ENCODE data around the gene NDUFAF4. TPM values are rescaled to one million over a fixed set of nuclear protein-coding genes. Genes with fewer than 3 reads are reported as not detected.

The NDUFAF4 gene
- total and polyA plus RNA-seq, 2 donors (not counting 3 experiments of a cell fraction or from before 2014, with no cell fraction given): 8.8 to 44.6 TPM

GRCh38 chr6:96925290-96925687 is 27.6 kb upstream of the NDUFAF4 start:
- ChIA-PET POLR2A (no interaction called here), CTCF (interaction anchor here (1.4 kb wide), 1 partner anchor 10 kb away, joined by 3 read pairs; no protein-coding TSS in a partner anchor)
- no peaks in the 10 kb centered on the region for H3K36me3 ChIP-seq (ENCODE audit: control insufficient read depth in 2 of 2, extremely low read depth in 1 of 2, insufficient read depth in 2 of 2, low read length in 2 of 2)
- H3K9me3 ChIP-seq (replicated peaks; ENCODE audit: control insufficient read depth, insufficient read depth, low read length): no peaks in the 10 kb centered on the region
- intact Hi-C loops (cut with micrococcal nuclease): loop anchor here (2.0 kb wide), 1 partner anchor 26 kb away; no protein-coding TSS in a partner anchor
- no peaks in the 10 kb centered on the region for H4K20me1 ChIP-seq (replicated peaks; ENCODE audit: control insufficient read depth, extremely low read depth, insufficient read depth, low read length)
- H2AFZ ChIP-seq (ENCODE audit: low read depth, low read length): no peak overlapping the region
- DNase-seq (ENCODE audit: low read depth, low spot score) (no peak), FAIRE-seq (no peak)
- H3K4me1 ChIP-seq (ENCODE audit: control insufficient read depth, extremely low read depth, insufficient read depth, low read length): peaks cover 4% of the 10 kb centered on the region
- no peak for TF ChIP-seq FOS (IDR thresholded peaks at IDR 0.05; ENCODE audit: borderline replicate concordance, insufficient read depth, low read length)
- TF ChIP-seq POLR2AphosphoS5 (IDR thresholded peaks at IDR 0.05; ENCODE audit: insufficient read depth, low read depth, low read length): no peak
- no peak for TF ChIP-seq GATA2 (IDR thresholded peaks at IDR 0.05; ENCODE audit: insufficient read depth, insufficient read length, low read depth, low read length)
- no peak for TF ChIP-seq EZH2 (IDR thresholded peaks at IDR 0.05; ENCODE audit: borderline replicate concordance, low read depth, low read length, severe bottlenecking)
- TF ChIP-seq JUN (IDR thresholded peaks at IDR 0.05; ENCODE audit: borderline replicate concordance, insufficient read depth, insufficient read length, low read depth): no peak
- no peak for TF ChIP-seq MYC (IDR thresholded peaks at IDR 0.05; ENCODE audit: low read depth, low read length)
- TF ChIP-seq CTCF (IDR thresholded peaks at IDR 0.05; ENCODE audit: extremely low read depth in 1 of 2, insufficient read depth in 1 of 2, low read depth in 1 of 2, low read length in 2 of 2): no peak
- no peak for TF ChIP-seq POLR2A (IDR thresholded peaks at IDR 0.05; ENCODE audit: low read depth, low read length)
- no peak for TF ChIP-seq MAX (IDR thresholded peaks at IDR 0.05; ENCODE audit: insufficient read depth, insufficient read length)
- BruUV-seq (replicated peaks): no TSS peak
- H3K9ac ChIP-seq (replicated peaks; ENCODE audit: extremely low read depth, insufficient read depth, low read length): no peak overlapping the region
- peak overlapping the region; percentile 61 for H3K4me2 ChIP-seq (ENCODE audit: insufficient read depth, low read length)
- H3K9me1 ChIP-seq (replicated peaks; ENCODE audit: control insufficient read depth, extremely low read depth, insufficient read depth, low read length): no peaks in the 10 kb centered on the region
- H3K4me3 ChIP-seq (replicated peaks in 1 of 3; ENCODE audit: insufficient read depth in 1 of 3, low read depth in 1 of 3, low read length in 3 of 3): no peak overlapping the region
- peaks cover 24 to 68% of the 10 kb centered on the region in 2 experiments for H3K27me3 ChIP-seq (ENCODE audit: control insufficient read depth in 2 of 2, insufficient read depth in 2 of 2, low read length in 2 of 2)
- H3K79me2 ChIP-seq (ENCODE audit: control insufficient read depth, insufficient read depth, low read length): no peaks in the 10 kb centered on the region
- H3K27ac ChIP-seq (ENCODE audit: insufficient read depth, low read depth, low read length): no peak overlapping the region
- dilution Hi-C loops (cut with MboI; ENCODE audit: extremely low pct_ligation_motif_present, low sequenced_read_pairs): no loop called here

Data from endothelial cell of umbilical vein (primary cell).